ENCODE measurements around the gene LRMDA.
A peak's percentile ranks its signal among the peaks of the same experiment; 100 is the strongest.

LRMDA gene

GRCh38 chr10:76302961-76303630, 871.7 kb downstream of the LRMDA start:
- peaks cover 5% of the 10 kb centered on the region for H3K27me3 ChIP-seq (ENCODE audit: insufficient read depth, low read length, poor library complexity)
- H3K4me2 ChIP-seq (ENCODE audit: insufficient read depth, low read length): no peak overlapping the region
- no peaks in the 10 kb centered on the region for H3K36me3 ChIP-seq (ENCODE audit: insufficient read depth, low read length)
- ATAC-seq (ENCODE audit: insufficient read depth, low read depth) (no peak), DNase-seq (no peak)
- no peaks in the 10 kb centered on the region for H4K20me1 ChIP-seq (ENCODE audit: insufficient read depth, low read length)
- no peak for TF ChIP-seq CTCF (IDR thresholded peaks at IDR 0.05; ENCODE audit: borderline replicate concordance, extremely low read depth, low read length, poor library complexity, severe bottlenecking)
- TF ChIP-seq EZH2 (IDR thresholded peaks at IDR 0.05; ENCODE audit: borderline replicate concordance, low read depth, low read length, severe bottlenecking): no peak
- no peaks in the 10 kb centered on the region for H3K4me1 ChIP-seq (ENCODE audit: insufficient read depth, low read length)
- H3K79me2 ChIP-seq (ENCODE audit: insufficient read depth, low read length): no peaks in the 10 kb centered on the region
- no peak overlapping the region for H3K9ac ChIP-seq (ENCODE audit: low read depth, low read length)
- H3K9me3 ChIP-seq (ENCODE audit: insufficient read depth, low read length, severe bottlenecking): no peaks in the 10 kb centered on the region
- no peak overlapping the region for H3K27ac ChIP-seq (ENCODE audit: low read length)
- no peak overlapping the region for H2AFZ ChIP-seq (ENCODE audit: low read depth, low read length)
- H3K4me3 ChIP-seq (ENCODE audit: low read depth in 1 of 2, low read length in 2 of 2): no peak overlapping the region

- Histone ChIP-seq H2AFZ (ENCODE audit: low read depth, low read length) (no peak overlapping the region), H3K4me3 (ENCODE audit: low read depth in 1 of 2, low read length in 2 of 2) (no peak overlapping the region), H3K9me3 (ENCODE audit: insufficient read depth, low read length, severe bottlenecking) (no peaks in the 10 kb centered on the region), H3K27ac (ENCODE audit: low read length) (no peak overlapping the region), H3K4me2 (ENCODE audit: insufficient read depth, low read length) (no peak overlapping the region), H3K4me1 (ENCODE audit: insufficient read depth, low read length) (no peaks in the 10 kb centered on the region), H3K9ac (ENCODE audit: low read depth, low read length) (no peak overlapping the region), H3K79me2 (ENCODE audit: insufficient read depth, low read length) (no peaks in the 10 kb centered on the region), H3K36me3 (ENCODE audit: insufficient read depth, low read length) (no peaks in the 10 kb centered on the region), H4K20me1 (ENCODE audit: insufficient read depth, low read length) (no peaks in the 10 kb centered on the region), H3K27me3 (ENCODE audit: insufficient read depth, low read length, poor library complexity) (peaks cover 5% of the 10 kb centered on the region)
- DNase-seq (peak; percentile 17), ATAC-seq (ENCODE audit: insufficient read depth, low read depth) (0 out of 3 replicates have a peak, but pooled peaks have one; percentile 52)
- TF ChIP-seq CTCF (IDR thresholded peaks at IDR 0.05; ENCODE audit: borderline replicate concordance, extremely low read depth, low read length, poor library complexity, severe bottlenecking) (peak; percentile 48), EZH2 (IDR thresholded peaks at IDR 0.05; ENCODE audit: borderline replicate concordance, low read depth, low read length, severe bottlenecking) (no peak)
These were observed 872.4 kb downstream of the LRMDA start for GRCh38 chr10:76303682-76304316.

- Histone ChIP-seq H4K20me1 (ENCODE audit: insufficient read depth, low read length) (no peaks in the 10 kb centered on the region), H3K9me3 (ENCODE audit: insufficient read depth, low read length, severe bottlenecking) (no peaks in the 10 kb centered on the region), H3K4me3 (ENCODE audit: low read depth in 1 of 2, low read length in 2 of 2) (no peak overlapping the region), H3K27ac (ENCODE audit: low read length) (no peak overlapping the region), H2AFZ (ENCODE audit: low read depth, low read length) (no peak overlapping the region), H3K9ac (ENCODE audit: low read depth, low read length) (no peak overlapping the region), H3K36me3 (ENCODE audit: insufficient read depth, low read length) (no peaks in the 10 kb centered on the region), H3K4me1 (ENCODE audit: insufficient read depth, low read length) (no peaks in the 10 kb centered on the region), H3K79me2 (ENCODE audit: insufficient read depth, low read length) (no peaks in the 10 kb centered on the region), H3K4me2 (ENCODE audit: insufficient read depth, low read length) (no peak overlapping the region), H3K27me3 (ENCODE audit: insufficient read depth, low read length, poor library complexity) (peaks cover 5% of the 10 kb centered on the region)
- ATAC-seq (ENCODE audit: insufficient read depth, low read depth) (no peak), DNase-seq (no peak)
- no peak for TF ChIP-seq CTCF (IDR thresholded peaks at IDR 0.05; ENCODE audit: borderline replicate concordance, extremely low read depth, low read length, poor library complexity, severe bottlenecking)
- no peak for TF ChIP-seq EZH2 (IDR thresholded peaks at IDR 0.05; ENCODE audit: borderline replicate concordance, low read depth, low read length, severe bottlenecking)
These were observed 874.6 kb downstream of the LRMDA start for GRCh38 chr10:76305930-76306615.

Data from DND-41 (cell line).